Putamen (tissue), 1 donor: Measurements from ENCODE around the gene HBZ.
A peak's percentile ranks its signal among the peaks of the same experiment; 100 is the strongest.
"Not testable (repeated sequence)": the region's sequence is repeated elsewhere in the genome, so short reads cannot be mapped to it uniquely, and the experiment has no call there.

ENCODE experiments used
- DNase-seq: peaks from one replicate; pipeline ENCODE4 v3.0.0-alpha.2; 2016; ENCODE audit warnings: low spot score

HBZ gene

GRCh38 chr16:179211-180092 is 27.0 kb downstream of the HBZ start:
- no peak for DNase-seq

GRCh38 chr16:180101-180675 is 27.7 kb downstream of the HBZ start, which contains the start of gene HBQ1:
HBQ1 (plus strand) TSS chr16:180459; CDS start chr16:180487, 28 bp downstream.
- no peak for DNase-seq

- peak; percentile 18 for DNase-seq
Observed at GRCh38 chr16:180681-181564, 28.5 kb downstream of the HBZ start.

- no peak for DNase-seq
Observed at GRCh38 chr16:181565-182021, 29.1 kb downstream of the HBZ start.

- DNase-seq, result no peak
Observed at GRCh38 chr16:183005-183404, 30.6 kb downstream of the HBZ start.

- no peak for DNase-seq
Observed at GRCh38 chr16:185213-185612, 32.8 kb downstream of the HBZ start.

GRCh38 chr16:185691-186090 is 33.2 kb downstream of the HBZ start:
- no peak for DNase-seq

- no peak for DNase-seq
Observed at GRCh38 chr16:187330-187729, 34.9 kb downstream of the HBZ start.

- no peak for DNase-seq
Observed at GRCh38 chr16:188674-189073, 36.2 kb downstream of the HBZ start.

GRCh38 chr16:189604-190186 is 37.3 kb downstream of the HBZ start:
- DNase-seq, result no peak

- DNase-seq, result no peak
Observed at GRCh38 chr16:191831-192230, 39.4 kb downstream of the HBZ start.

- no peak for DNase-seq
Observed at GRCh38 chr16:192686-193085, 40.2 kb downstream of the HBZ start.

GRCh38 chr16:193441-193840 is 41.0 kb downstream of the HBZ start:
- DNase-seq, result no peak

- DNase-seq, result no peak
Observed at GRCh38 chr16:194516-194915, 42.1 kb downstream of the HBZ start.

- no peak for DNase-seq
Observed at GRCh38 chr16:200388-200787, 47.9 kb downstream of the HBZ start.

GRCh38 chr16:203246-203645 is 50.8 kb downstream of the HBZ start:
- no peak for DNase-seq

- DNase-seq, result not testable (repeated sequence)
Observed at GRCh38 chr16:204046-204445, 51.6 kb downstream of the HBZ start.
